ENCODE measurements around the gene NCAPG2. TPM values are rescaled to one million over a fixed set of nuclear protein-coding genes. Genes with fewer than 3 reads are reported as not detected.

Gene NCAPG2
- polyA plus RNA-seq (2012; ENCODE audit: insufficient read depth, insufficient read length, low read depth): 15.3 TPM

GRCh38 chr7:158704524-158705233, at the start of gene NCAPG2:
TSS of gene NCAPG2 (minus strand) at chr7:158704804. CDS start at chr7:158701899, 2,905 bp downstream.
- Histone ChIP-seq H3K36me3 (peaks cover 8% of the 10 kb centered on the region), H3K27me3 (no peaks in the 10 kb centered on the region), H3K9me3 (no peaks in the 10 kb centered on the region), H3K4me1 (no peaks in the 10 kb centered on the region), H3K4me3 (ENCODE audit: low read depth, low read length) (peak within 1 kb of the TSS; percentile 81)
- DNase-seq: peak; percentile 100
- TF ChIP-seq CTCF (IDR thresholded peaks at IDR 0.05; ENCODE audit: low read depth, low read length): no peak

GRCh38 chr7:158753900-158754299, 49.3 kb upstream of the NCAPG2 start:
- H3K4me1 ChIP-seq: no peaks in the 10 kb centered on the region
- no peak for TF ChIP-seq CTCF (IDR thresholded peaks at IDR 0.05; ENCODE audit: low read depth, low read length)
- no peaks in the 10 kb centered on the region for H3K27me3 ChIP-seq
- no peak for DNase-seq
- H3K4me3 ChIP-seq (ENCODE audit: low read depth, low read length): no peak overlapping the region
- H3K36me3 ChIP-seq: peaks cover 6% of the 10 kb centered on the region; the same call in 1 of the 2 replicates
- no peaks in the 10 kb centered on the region for H3K9me3 ChIP-seq

GRCh38 chr7:158751751-158752150, 47.1 kb upstream of the NCAPG2 start:
- Histone ChIP-seq H3K27me3 (no peaks in the 10 kb centered on the region), H3K9me3 (no peaks in the 10 kb centered on the region), H3K36me3 (peaks cover 2% of the 10 kb centered on the region; the same call in 1 of the 2 replicates), H3K4me3 (ENCODE audit: low read depth, low read length) (no peak overlapping the region), H3K4me1 (no peaks in the 10 kb centered on the region)
- no peak for TF ChIP-seq CTCF (IDR thresholded peaks at IDR 0.05; ENCODE audit: low read depth, low read length)
- DNase-seq: no peak

GRCh38 chr7:158751199-158751598, 46.6 kb upstream of the NCAPG2 start:
- H3K27me3 ChIP-seq: no peaks in the 10 kb centered on the region
- peaks cover 2% of the 10 kb centered on the region; the same call in 1 of the 2 replicates for H3K36me3 ChIP-seq
- H3K9me3 ChIP-seq: no peaks in the 10 kb centered on the region
- H3K4me1 ChIP-seq: no peaks in the 10 kb centered on the region
- no peak for DNase-seq
- no peak overlapping the region for H3K4me3 ChIP-seq (ENCODE audit: low read depth, low read length)
- no peak for TF ChIP-seq CTCF (IDR thresholded peaks at IDR 0.05; ENCODE audit: low read depth, low read length)

- no peak for TF ChIP-seq CTCF (IDR thresholded peaks at IDR 0.05; ENCODE audit: low read depth, low read length)
- H3K9me3 ChIP-seq: no peaks in the 10 kb centered on the region
- no peaks in the 10 kb centered on the region for H3K4me1 ChIP-seq
- H3K4me3 ChIP-seq (ENCODE audit: low read depth, low read length): no peak overlapping the region
- DNase-seq: no peak
- H3K36me3 ChIP-seq: peaks cover 2% of the 10 kb centered on the region; the same call in 1 of the 2 replicates
- no peaks in the 10 kb centered on the region for H3K27me3 ChIP-seq
Observed at GRCh38 chr7:158750702-158751101, 46.1 kb upstream of the NCAPG2 start.

GRCh38 chr7:158749396-158749795, 44.8 kb upstream of the NCAPG2 start:
- Histone ChIP-seq H3K4me1 (no peaks in the 10 kb centered on the region), H3K9me3 (no peaks in the 10 kb centered on the region), H3K27me3 (no peaks in the 10 kb centered on the region), H3K36me3 (no peaks in the 10 kb centered on the region), H3K4me3 (ENCODE audit: low read depth, low read length) (no peak overlapping the region)
- no peak for TF ChIP-seq CTCF (IDR thresholded peaks at IDR 0.05; ENCODE audit: low read depth, low read length)
- DNase-seq: no peak
